Glutamatergic neuron (in vitro differentiated cells): ENCODE data around the gene RAD50. TPM values are rescaled to one million over a fixed set of nuclear protein-coding genes. Genes with fewer than 3 reads are reported as not detected.
"Not testable (repeated sequence)": the region's sequence is repeated elsewhere in the genome, so short reads cannot be mapped to it uniquely, and the experiment has no call there.

Source experiments
- DNase-seq: peaks from one replicate; pipeline ENCODE4 v3.0.0; 2022
- H3K27ac Mint-ChIP-seq: one replicate; pipeline ENCODE4 v1.8.0; 2020; ENCODE audit warnings: mild to moderate bottlenecking, mixed read lengths, inconsistent platforms; ENCODE audit not compliant: unreplicated experiment
- H3K27me3 Mint-ChIP-seq: one replicate; pipeline ENCODE4 v1.8.0; 2020; ENCODE audit warnings: mild to moderate bottlenecking, moderate library complexity, mixed read lengths, inconsistent platforms; ENCODE audit not compliant: unreplicated experiment
- H3K36me3 Mint-ChIP-seq: one replicate; pipeline ENCODE4 v1.8.0; 2020; ENCODE audit warnings: mild to moderate bottlenecking, mixed read lengths, inconsistent platforms; ENCODE audit not compliant: unreplicated experiment
- H3K4me1 Mint-ChIP-seq: one replicate; pipeline ENCODE4 v1.8.0; 2020; ENCODE audit warnings: mild to moderate bottlenecking, low read depth, mixed read lengths, inconsistent platforms; ENCODE audit not compliant: unreplicated experiment
- H3K4me3 Mint-ChIP-seq: one replicate; pipeline ENCODE4 v1.8.0; 2020; ENCODE audit warnings: mild to moderate bottlenecking, mixed read lengths, inconsistent platforms; ENCODE audit not compliant: unreplicated experiment
- H3K9me3 Mint-ChIP-seq: one replicate; pipeline ENCODE4 v1.8.0; 2020; ENCODE audit warnings: mild to moderate bottlenecking, moderate library complexity, mixed read lengths, inconsistent platforms; ENCODE audit not compliant: unreplicated experiment
- CTCF ChIP-seq: fragments of 200-600 bp; sonication (generic); IDR thresholded peaks from one replicate; pipeline ENCODE4 v1.5.0; 2021; ENCODE audit not compliant: partially characterized antibody, unreplicated experiment
- total RNA-seq: library from RNA; stranded (reverse); fragmentation: NEBNext Ultra II Directional; extraction: Animal tissue kit (Norgen Biotek cat#: 25700); gene quantifications from one replicate; pipeline ENCODE4 v1.2.1, GENCODE V29; 2021; ENCODE audit not compliant: unreplicated experiment

The RAD50 gene
- total RNA-seq, 1 donor from 2014 or later, result 34.9 TPM

GRCh38 chr5:132690156-132690555 is 133.4 kb downstream of the RAD50 start:
- H3K36me3 Mint-ChIP-seq, result no peaks in the 10 kb centered on the region
- H3K27me3 Mint-ChIP-seq, result no peaks in the 10 kb centered on the region
- TF ChIP-seq CTCF, result no peak
- no peak for DNase-seq
- H3K4me3 Mint-ChIP-seq, result no peak overlapping the region
- peaks cover 2% of the 10 kb centered on the region for H3K4me1 Mint-ChIP-seq
- H3K27ac Mint-ChIP-seq, result no peak overlapping the region
- H3K9me3 Mint-ChIP-seq, result no peaks in the 10 kb centered on the region

- H3K4me3 Mint-ChIP-seq, H3K27ac Mint-ChIP-seq, DNase-seq, H3K27me3 Mint-ChIP-seq, H3K9me3 Mint-ChIP-seq, H3K4me1 Mint-ChIP-seq, H3K36me3 Mint-ChIP-seq: not testable (repeated sequence)
These were observed 135.2 kb downstream of the RAD50 start for GRCh38 chr5:132691755-132692631.

GRCh38 chr5:132692632-132692967 is 135.8 kb downstream of the RAD50 start:
- no peak overlapping the region for H3K4me3 Mint-ChIP-seq
- H3K4me1 Mint-ChIP-seq, result no peaks in the 10 kb centered on the region
- no peak overlapping the region for H3K27ac Mint-ChIP-seq
- no peaks in the 10 kb centered on the region for H3K9me3 Mint-ChIP-seq
- no peak for TF ChIP-seq CTCF
- no peaks in the 10 kb centered on the region for H3K27me3 Mint-ChIP-seq
- no peak for DNase-seq
- no peaks in the 10 kb centered on the region for H3K36me3 Mint-ChIP-seq

Other genes with a start within 250 kb of the RAD50 start
- 0.81 TPM for gene SLC22A5, start 187.3 kb upstream of the RAD50 start, total RNA-seq
- gene IRF1, start 66.2 kb upstream of the RAD50 start, total RNA-seq, result 2.8 TPM
- not detected for gene IL5, start 13.5 kb upstream of the RAD50 start, total RNA-seq
- not detected for gene IL13, start 101.2 kb downstream of the RAD50 start, total RNA-seq
- not detected for gene IL4, start 117.0 kb downstream of the RAD50 start, total RNA-seq
- gene KIF3A, start 180.6 kb downstream of the RAD50 start, total RNA-seq, result 42.4 TPM
- gene CCNI2, start 190.4 kb downstream of the RAD50 start, total RNA-seq, result 0.17 TPM
- 26.9 TPM for gene SEPTIN8, start 220.3 kb downstream of the RAD50 start, total RNA-seq